BJ (cell line): ENCODE data around the gene MCTP1. TPM values are rescaled to one million over a fixed set of nuclear protein-coding genes. Genes with fewer than 3 reads are reported as not detected.

Experiments
- CTCF ChIA-PET: fragments of 350-600 bp; formaldehyde crosslinking; extraction: SDS; loops from one replicate; lab custom pipeline; 2021; ENCODE audit warnings: antibody characterized with exemption, inconsistent platforms; lab: Yijun Ruan, JAX
- POLR2A ChIA-PET: fragments of 300-600 bp; sonication (Branson Sonifier 250); formaldehyde crosslinking; extraction: SDS; loops from one replicate; lab custom pipeline; 2021; ENCODE audit warnings: antibody characterized with exemption; lab: Charles Lee
- DNase-seq: peaks from one replicate; pipeline ENCODE4 v3.0.0-alpha.2; 2011; ENCODE audit warnings: low read depth
- H3K27me3 ChIP-seq: 2 replicates; pipeline ENCODE4 v1.6.0; 2011; ENCODE audit warnings: low read length; ENCODE audit not compliant: control insufficient read depth, insufficient read depth
- H3K36me3 ChIP-seq: 2 replicates; pipeline ENCODE4 v1.5.1; 2011; ENCODE audit warnings: low read length; ENCODE audit not compliant: control insufficient read depth, insufficient read depth
- H3K4me3 ChIP-seq: 2 replicates; pipeline ENCODE4 v1.5.1; 2011; ENCODE audit warnings: low read depth, mild to moderate bottlenecking, control low read depth, low read length
- CTCF ChIP-seq: IDR thresholded peaks from 2 replicates; pipeline ENCODE4 v1.5.1; 2011; ENCODE audit warnings: low read depth, mild to moderate bottlenecking, control low read depth, inconsistent platforms, low read length, moderate library complexity; ENCODE audit not compliant: insufficient read depth
- polyA plus RNA-seq: library from polyadenylated mRNA; depleted of rRNA; stranded (reverse); fragments of >200 nt; gene quantifications from 2 replicates; pipeline ENCODE4 v1.2.3, GENCODE V29; 2011

Gene MCTP1
- polyA plus RNA-seq, 1 experiment, result 0.02 TPM

GRCh38 chr5:94885931-94886330 lies 399.0 kb downstream of the MCTP1 start:
- H3K36me3 ChIP-seq, result no peaks in the 10 kb centered on the region
- CTCF ChIA-PET, result interaction anchor here (1.1 kb wide), 1 partner anchor 35 kb away, joined by 3 read pairs; no protein-coding TSS in a partner anchor
- DNase-seq, result no peak

DNA sequence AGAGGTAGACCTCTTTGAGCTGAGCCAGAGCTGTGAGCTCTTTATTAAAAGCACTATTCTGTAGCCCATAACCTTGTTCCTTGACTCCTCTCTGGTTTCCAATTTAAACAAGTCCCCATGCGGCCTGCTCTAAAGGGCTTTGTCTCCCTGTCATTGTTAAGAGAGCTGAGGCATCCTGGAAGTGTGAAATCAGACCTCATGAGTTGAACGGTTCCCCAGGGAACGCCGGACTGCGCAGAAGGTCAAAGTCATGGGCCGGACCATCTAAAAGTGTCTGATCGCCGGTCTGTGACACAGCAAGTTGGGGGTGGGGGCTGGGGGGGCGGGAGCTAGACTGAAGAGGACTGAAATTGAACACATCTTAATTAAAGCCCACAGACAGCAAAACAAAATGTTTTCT lies 400.6 kb downstream of the MCTP1 start:
- POLR2A ChIA-PET, result no interaction called here
- Histone ChIP-seq H3K4me3 (no peak overlapping the region), H3K27me3 (no peaks in the 10 kb centered on the region; the same call in 1 of the 2 replicates), H3K36me3 (no peaks in the 10 kb centered on the region)
- no peak for TF ChIP-seq CTCF
- DNase-seq, result no peak
- CTCF ChIA-PET, result interaction anchor here (0.9 kb wide), 1 partner anchor 26 kb away, joined by 3 read pairs; no protein-coding TSS in a partner anchor

More at GRCh38 chr5:94885931-94886330, 399.0 kb downstream of the MCTP1 start:
- no peak overlapping the region for H3K4me3 ChIP-seq
- no peak for TF ChIP-seq CTCF
- POLR2A ChIA-PET, result no interaction called here
- no peaks in the 10 kb centered on the region for H3K27me3 ChIP-seq

DNA sequence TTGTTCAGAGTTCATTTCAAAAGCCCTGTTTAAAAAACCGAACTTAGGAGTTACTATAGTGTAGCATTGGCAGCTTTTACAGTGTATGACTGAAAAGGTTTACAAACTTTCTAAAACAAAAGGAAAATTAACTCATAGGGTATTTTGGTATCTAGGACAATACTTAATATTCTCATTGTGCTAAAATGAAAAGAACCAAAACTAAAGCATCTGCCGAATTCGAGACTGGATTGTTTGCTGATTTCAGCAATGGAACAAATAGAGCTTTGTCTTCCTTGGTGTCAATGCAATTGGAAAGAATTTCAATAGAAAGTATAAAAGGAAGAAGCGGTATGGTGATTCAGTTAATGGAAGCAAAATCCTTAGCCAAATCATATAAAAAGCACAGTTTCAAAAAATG lies 412.4 kb downstream of the MCTP1 start:
- DNase-seq, result no peak
- CTCF ChIA-PET, result no interaction called here
- H3K4me3 ChIP-seq, result no peak overlapping the region
- TF ChIP-seq CTCF, result no peak
- no peaks in the 10 kb centered on the region for H3K27me3 ChIP-seq
- POLR2A ChIA-PET, result no interaction called here
- H3K36me3 ChIP-seq, result no peaks in the 10 kb centered on the region

GRCh38 chr5:94870511-94871183 lies 414.2 kb downstream of the MCTP1 start:
- H3K27me3 ChIP-seq, result no peaks in the 10 kb centered on the region
- ChIA-PET POLR2A (interaction anchor here (0.6 kb wide), 1 partner anchor 1384 kb away, joined by 6 read pairs; no protein-coding TSS in a partner anchor), CTCF (interaction anchor here (1.6 kb wide), 1 partner anchor 14 kb away, joined by 3 read pairs; no protein-coding TSS in a partner anchor)
- no peak overlapping the region for H3K4me3 ChIP-seq
- no peak for DNase-seq
- no peaks in the 10 kb centered on the region for H3K36me3 ChIP-seq
- no peak for TF ChIP-seq CTCF

DNA sequence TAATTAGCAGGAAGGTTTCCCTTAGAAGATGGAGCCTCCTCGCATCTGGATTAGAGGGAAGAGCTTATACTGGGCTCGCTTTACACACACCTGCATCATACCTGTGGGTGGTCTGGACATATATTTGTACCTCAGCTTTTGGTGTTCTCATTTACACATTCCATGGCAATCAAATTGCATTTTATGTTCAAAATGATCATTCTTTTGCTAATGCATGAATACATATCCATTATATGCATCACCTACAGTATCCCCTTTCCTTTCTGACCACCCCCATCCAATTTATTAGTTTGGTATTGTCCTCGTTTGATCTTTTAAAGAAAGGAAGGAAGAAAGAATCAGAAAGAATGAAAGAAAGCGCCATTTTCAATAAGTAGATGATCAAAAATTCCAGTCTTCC lies 415.0 kb downstream of the MCTP1 start:
- CTCF ChIA-PET, result interaction anchor here (1.6 kb wide), 1 partner anchor 13 kb away, joined by 3 read pairs; no protein-coding TSS in a partner anchor
- DNase-seq, result no peak
- H3K4me3 ChIP-seq, result no peak overlapping the region

More for the DNA sequence above, 415.0 kb downstream of the MCTP1 start:
- TF ChIP-seq CTCF, result no peak
- Histone ChIP-seq H3K27me3 (no peaks in the 10 kb centered on the region), H3K36me3 (no peaks in the 10 kb centered on the region)
- POLR2A ChIA-PET, result no interaction called here
